Measurements from ENCODE around the gene MICOS13.

MICOS13 gene

DNA sequence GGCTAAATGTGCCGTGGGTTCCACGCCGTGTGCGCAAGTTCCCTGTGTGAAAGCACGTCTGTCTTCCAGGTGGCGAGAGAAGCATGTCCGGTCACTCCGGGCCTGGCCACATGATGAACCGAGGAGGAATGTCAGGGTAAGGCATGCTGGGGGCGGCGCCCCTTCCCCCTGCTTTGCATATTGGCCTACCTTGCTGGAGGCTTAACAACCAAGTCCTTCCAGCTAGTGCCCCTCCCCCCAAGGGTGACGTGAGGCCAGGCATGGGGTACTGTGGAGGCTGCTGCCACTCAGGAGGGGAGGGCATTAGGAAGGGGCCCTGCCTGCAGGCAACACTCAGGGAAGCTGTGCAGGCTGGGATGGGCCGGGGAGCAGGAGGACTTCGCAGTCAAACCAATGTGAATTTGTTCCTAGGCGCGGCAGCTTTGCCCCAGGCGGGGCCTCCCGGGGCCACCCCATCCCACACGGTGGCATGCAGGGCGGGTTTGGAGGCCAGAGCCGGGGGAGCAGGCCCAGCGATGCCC is 12.5 kb downstream of the MICOS13 start:
- no peak for DNase-seq (ENCODE audit: low read depth)

- DNase-seq (ENCODE audit: low read depth) = no peak
These were observed 13.2 kb downstream of the MICOS13 start for GRCh38 chr19:5666921-5667610.

DNA sequence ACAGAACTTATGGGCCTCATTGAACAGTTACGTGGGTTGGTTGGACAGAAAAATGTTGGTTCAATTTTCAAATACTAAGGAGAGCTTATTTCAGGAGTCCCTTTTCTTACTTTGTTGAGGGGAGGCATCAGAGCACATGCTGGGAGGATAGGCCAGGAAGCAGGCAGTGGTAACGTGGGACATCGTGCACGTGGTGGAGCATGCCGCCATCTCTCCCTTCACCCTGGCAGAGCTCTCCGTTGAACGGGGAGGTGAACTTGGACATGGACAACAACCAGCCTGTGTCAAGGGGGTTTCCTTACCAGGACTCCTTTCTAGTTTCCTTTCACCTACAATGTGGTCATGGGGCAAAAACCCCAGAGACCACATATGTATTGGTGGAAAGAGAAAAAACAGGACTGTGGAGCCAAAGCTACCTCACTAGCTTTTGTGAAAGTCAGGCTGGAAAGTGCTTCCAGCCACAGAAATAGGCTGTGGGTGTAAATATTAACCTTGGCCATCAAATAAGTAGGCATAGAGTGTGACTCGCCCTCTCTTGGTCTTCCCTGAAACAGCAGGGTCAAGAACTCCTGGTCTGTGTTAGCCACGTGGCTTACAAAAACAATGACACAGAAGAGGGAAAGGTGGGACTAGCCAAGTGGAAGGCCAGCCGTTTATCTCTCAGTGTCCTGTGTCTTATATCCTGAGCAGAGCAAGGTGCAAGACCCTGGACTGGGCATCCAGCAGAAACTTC is 14.4 kb downstream of the MICOS13 start:
- no peak for DNase-seq (ENCODE audit: low read depth)

GRCh38 chr19:5664515-5664914 is 15.8 kb downstream of the MICOS13 start:
- no peak for DNase-seq (ENCODE audit: low read depth)

DNA sequence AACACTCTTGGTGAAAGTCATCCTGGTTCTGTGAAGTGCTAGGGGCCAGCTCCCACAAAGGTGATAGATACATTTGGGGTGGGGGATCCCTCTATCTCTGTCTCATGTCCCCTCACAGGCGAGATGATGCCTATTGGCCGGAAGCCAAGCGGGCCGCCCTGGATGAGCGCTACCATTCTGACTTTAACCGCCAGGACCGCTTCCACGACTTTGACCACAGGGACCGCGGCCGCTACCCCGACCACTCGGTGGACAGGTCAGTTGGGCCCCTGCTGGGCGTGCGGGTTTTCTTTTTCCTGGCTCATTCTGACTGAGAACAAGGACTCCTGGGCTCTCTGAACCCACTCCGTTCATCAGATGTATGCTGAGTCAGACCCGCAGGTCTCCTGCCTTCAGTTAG is 16.4 kb downstream of the MICOS13 start:
- DNase-seq (ENCODE audit: low read depth) = no peak

DNA sequence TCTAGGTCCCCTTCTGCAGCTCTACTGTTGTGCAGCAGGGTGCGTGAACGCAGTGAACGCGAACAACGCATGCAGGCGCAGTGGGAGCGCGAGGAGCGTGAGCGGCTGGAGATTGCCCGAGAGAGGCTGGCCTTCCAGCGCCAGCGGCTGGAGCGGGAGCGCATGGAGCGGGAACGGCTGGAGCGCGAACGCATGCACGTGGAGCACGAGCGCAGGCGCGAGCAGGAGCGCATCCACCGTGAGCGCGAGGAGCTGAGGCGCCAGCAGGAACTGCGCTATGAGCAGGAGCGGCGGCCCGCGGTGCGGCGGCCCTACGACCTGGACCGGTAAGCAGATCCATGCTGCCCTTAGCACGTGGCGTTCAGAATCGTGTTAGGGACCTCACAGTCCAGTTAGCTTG is 18.8 kb downstream of the MICOS13 start:
- no peak for DNase-seq (ENCODE audit: low read depth)

DNA sequence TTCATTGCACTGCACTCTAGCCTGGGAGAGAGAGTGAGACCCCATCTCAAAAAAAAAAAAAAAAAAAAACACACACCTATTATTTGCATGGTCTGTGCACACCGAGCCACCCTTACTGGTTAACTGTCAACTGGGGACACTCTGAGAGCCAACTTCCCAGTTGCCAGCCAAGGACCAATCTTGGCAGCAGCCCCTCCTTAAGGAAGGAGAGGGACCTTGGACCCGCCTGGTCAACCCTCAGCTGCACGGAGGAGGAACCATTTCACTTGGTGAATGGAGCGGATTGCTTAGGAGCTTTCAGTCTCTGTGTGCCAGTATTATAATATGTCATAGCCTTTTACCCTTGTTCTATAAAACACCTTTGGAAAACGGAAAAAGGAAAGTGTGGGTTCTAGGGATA is 24.9 kb downstream of the MICOS13 start:
- no peak for DNase-seq (ENCODE audit: low read depth)

DNA sequence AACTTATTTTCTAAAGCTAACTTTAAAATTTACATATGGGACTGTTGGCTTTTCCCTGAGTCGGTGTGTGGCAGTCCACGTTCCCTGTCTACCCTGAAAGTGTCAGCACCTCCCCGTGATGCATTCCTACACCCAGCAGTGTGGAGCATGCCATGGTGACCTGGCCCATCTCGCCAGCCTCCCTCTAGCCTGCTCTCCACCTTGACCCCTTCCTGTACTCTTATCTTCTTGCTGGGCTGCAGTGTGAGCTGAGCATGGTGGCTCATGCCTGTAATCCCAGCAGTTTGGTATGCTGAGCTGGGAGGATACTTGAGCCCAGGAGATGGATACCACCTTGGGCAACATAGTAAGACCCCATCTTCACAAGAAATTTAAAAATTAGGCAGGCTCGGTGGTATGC is 25.4 kb downstream of the MICOS13 start:
- no peak for DNase-seq (ENCODE audit: low read depth)

- DNase-seq (ENCODE audit: low read depth) = no peak
These were observed 28.1 kb downstream of the MICOS13 start for GRCh38 chr19:5652261-5652660.

DNA sequence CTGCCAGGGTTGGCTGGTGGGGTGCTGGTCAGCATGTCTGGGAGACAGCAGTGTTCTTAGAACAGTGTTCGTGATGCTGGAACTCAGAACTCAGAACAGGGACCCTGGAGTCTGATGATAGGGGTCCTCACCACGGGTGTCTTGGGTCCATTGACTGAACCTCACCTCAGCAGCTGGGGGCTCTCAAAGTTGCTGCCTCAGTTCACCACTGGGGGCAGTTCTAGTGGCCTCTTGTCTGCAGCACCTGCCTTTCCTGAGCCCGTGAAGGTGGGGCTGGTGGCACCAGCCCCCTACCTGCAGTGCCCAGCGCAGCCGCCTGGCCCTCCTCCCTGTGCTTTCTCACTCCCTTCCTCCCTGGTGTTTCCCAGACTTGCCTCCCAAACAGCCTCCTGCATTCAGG is 29.0 kb downstream of the MICOS13 start:
- DNase-seq (ENCODE audit: low read depth) = no peak

GRCh38 chr19:5648464-5648863 is 31.9 kb downstream of the MICOS13 start:
- no peak for DNase-seq (ENCODE audit: low read depth)

GRCh38 chr19:5646703-5647102 is 33.6 kb downstream of the MICOS13 start:
- no peak for DNase-seq (ENCODE audit: low read depth)

GRCh38 chr19:5645409-5645808 is 34.9 kb downstream of the MICOS13 start:
- no peak for DNase-seq (ENCODE audit: low read depth)

GRCh38 chr19:5644037-5644436 is 36.3 kb downstream of the MICOS13 start:
- no peak for DNase-seq (ENCODE audit: low read depth)

DNA sequence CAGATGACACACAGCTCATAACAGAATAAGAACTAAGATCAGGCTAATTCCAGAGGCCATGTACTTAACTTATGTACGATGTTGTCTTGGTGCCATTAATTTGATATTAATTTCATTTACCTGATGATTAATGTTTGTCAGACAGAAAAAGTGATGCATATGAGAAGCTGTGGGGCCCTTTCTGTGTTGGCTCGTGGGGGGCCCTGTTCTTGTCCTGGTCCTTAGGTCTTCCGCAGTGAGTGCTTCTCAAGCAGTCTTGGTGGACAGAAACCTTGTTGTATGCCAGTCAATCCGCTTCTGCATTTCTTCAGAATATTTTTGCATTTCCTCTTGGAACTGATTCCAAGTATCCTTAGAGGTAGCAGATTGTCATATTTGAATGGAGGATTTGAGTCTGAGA is 37.3 kb downstream of the MICOS13 start:
- no peak for DNase-seq (ENCODE audit: low read depth)

DNA sequence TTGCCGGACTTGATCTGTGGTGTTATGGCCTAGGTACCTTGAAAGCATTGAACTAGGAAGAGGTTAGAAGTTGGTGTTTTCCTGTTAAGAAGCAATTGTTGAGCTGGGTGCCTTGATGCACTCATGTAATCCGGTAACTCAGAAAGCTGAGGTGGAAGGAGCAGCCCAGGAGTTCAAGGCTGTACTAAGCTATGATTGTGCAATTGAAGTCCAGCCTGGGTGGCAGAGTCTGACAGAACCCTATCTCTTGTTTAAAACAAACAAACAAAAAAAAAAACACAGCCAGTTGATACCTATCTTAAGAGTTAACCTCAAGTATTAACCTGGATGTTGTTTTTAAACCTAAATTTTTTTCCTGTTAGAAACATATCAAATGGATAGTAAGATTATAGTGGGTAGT is 38.1 kb downstream of the MICOS13 start:
- no peak for DNase-seq (ENCODE audit: low read depth)

DNA sequence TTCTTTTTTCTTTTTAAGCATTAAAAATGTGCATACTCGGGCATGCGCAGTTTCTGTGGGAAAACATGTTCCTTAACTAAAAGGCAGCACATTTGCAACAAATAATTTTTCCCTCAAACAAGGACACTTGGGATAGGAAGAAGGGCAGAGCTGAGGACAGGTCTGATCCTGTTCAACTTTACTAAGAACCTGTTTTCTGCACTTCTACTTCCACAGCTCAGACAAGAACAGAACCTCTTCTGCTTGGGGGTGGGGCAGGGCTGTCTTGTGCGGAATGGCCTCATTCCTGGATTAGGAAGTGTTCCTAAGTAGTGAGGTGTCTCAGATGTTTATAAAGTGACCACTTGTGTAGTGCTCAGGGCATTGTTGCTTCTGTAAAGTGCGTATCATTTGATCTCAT is 39.1 kb downstream of the MICOS13 start:
- no peak for DNase-seq (ENCODE audit: low read depth)

DNA sequence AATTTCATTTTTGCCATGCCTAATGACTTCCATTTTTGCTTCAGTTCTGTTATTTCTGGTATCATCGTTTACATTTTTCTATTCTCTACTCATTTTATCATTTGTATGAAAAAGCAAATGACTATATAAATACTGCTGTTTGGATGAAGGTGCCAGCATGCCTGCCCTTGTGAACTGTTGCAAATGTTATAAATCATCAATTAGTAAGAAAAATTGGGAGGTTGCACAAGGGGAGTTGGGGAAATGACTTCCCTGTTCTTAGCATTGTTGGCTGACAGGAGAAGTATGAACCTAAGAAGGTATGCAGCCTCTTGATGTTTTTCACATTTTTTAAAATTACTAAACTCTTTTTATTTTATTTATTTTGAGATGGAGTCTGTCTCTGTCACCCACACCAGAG is 42.3 kb downstream of the MICOS13 start:
- no peak for DNase-seq (ENCODE audit: low read depth)

DNA sequence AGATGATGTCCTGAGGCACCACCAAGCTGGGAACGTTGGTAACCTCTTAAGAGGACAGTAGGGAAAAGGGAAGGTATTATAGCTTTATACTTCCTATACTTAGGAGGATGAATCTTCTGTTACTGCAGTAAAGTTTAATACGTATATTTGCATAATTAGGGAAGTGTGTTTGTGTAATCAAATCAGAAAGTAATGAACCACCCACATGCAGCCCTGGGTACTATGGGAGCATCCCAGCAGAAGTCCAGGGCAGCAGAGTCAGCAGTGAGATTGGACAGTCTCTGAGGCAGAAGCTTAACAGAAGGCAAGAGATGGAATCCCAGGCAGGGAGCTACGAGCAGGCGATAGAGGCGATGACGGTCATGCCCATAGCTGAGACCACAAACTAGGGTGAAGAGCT is 44.9 kb downstream of the MICOS13 start:
- DNase-seq (ENCODE audit: low read depth) = no peak

- DNase-seq (ENCODE audit: low read depth) = no peak
These were observed 47.7 kb downstream of the MICOS13 start for GRCh38 chr19:5632657-5633056.

DNA sequence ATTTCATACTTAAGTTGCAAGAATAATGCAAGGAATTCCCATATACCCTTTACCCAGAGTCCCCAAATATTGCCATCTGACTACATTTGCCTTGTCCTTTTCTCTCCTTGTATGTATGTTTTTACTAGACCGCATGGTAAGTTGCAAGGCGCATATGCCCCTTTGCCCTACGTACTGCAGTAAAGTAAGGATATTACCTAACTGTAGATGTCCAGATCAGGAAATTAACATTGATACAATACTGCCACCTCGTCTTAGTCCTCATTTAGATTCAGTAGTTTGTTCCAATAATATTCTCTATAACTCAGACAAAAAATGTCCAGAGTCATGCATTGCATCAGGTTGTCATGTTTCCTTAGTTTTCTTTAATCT is 48.1 kb downstream of the MICOS13 start:
- DNase-seq (ENCODE audit: low read depth) = no peak

DNA sequence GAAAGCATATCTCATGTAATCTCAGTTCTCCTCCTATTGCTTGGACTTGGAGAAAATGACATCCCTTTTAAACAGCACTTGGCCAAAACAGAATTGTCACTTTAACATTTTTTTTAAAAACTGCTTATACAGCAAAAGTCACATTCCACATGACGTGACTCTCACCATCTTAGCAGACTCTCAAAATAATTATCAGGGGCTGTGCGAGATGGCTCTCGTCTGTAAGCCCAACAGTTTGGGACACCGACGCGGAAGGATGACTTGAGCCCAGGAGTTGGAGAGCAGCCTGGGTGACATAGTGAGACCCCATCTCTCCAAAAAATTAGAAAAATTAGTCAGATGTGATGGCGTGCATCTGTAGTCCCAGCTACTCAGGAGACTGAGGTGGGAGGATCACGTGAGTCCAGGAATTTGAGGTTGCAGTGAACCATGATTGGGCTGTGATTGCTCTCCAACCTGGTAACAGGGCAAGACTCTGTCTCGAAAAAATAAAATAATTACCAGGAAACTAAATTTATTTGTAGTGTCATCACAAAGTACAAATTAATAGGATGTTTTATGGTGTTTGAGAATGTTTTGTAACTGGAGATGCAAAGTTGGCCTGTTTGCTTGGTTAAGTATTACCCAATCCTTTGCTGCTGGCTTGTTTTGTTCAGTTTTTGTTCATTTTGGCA is 48.6 kb downstream of the MICOS13 start:
- no peak for DNase-seq (ENCODE audit: low read depth)

DNA sequence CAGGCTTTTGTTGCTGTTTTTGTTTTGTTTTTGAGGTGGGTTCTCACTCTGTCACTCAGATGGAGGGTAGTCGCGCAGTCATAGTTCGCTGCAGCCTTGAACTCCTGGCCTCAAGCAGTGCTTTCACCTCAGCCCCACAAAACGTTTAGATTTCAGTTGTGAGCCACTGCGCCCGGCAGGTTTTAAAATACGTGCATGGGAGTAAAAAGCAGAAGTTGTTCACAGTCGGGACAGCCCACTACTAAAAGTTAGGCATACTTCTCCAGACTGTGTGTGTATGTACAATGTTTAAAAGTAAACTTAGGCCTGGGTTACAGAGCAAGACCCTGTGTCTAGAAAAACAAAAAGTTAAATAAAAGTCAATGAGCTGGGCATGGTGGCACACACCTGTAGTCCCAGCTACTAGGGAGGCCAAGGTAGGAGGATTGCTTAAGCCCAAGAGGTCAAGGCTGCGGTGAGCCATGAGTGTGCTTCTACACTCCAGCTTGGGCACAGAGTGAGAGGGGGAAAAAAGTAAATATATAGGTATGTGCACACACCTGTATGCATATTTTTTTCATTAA is 51.3 kb downstream of the MICOS13 start:
- DNase-seq (ENCODE audit: low read depth) = no peak
